Mammary epithelial cell (primary cell): ENCODE data around the gene MYOM3.

Source experiments
- CTCF ChIP-seq, 2 donors: IDR thresholded peaks in 1 of 2; conservative IDR thresholded peaks in 1 of 2; 2 replicates each; pipeline ENCODE4 v1.5.1; 2011 to 2012; ENCODE audit warnings: inconsistent platforms in 2 of 2, low read length in 2 of 2, mild to moderate bottlenecking in 2 of 2, control low read depth in 1 of 2, low read depth in 1 of 2; ENCODE audit not compliant: insufficient read depth in 1 of 2; ENCODE audit errors: extremely low read depth in 1 of 2
- EZH2 ChIP-seq: IDR thresholded peaks from 2 replicates; pipeline ENCODE4 v1.6.1; 2012; ENCODE audit warnings: low read length, inconsistent platforms, borderline replicate concordance

GRCh38 chr1:24081190-24081589, 30.7 kb downstream of the MYOM3 start:
- no peak for TF ChIP-seq CTCF (conservative IDR thresholded peaks at IDR 0.05 in 1 of 2, IDR thresholded peaks at IDR 0.05 in 1 of 2; ENCODE audit: extremely low read depth in 1 of 2, insufficient read depth in 1 of 2, low read depth in 1 of 2, low read length in 2 of 2)
- no peak for TF ChIP-seq EZH2
